SW 1271 (cell line): ENCODE results near the gene RBM28.
"Not testable (repeated sequence)": the region's sequence is repeated elsewhere in the genome, so short reads cannot be mapped to it uniquely, and the experiment has no call there.

Experiments used
- DNase-seq, 2 experiments: peaks; one replicate each; lab custom pipeline; 2025; lab: John Stamatoyannopoulos, UW

RBM28 gene

GRCh38 chr7:128281605-128282380, 61.9 kb downstream of the RBM28 start:
- no peak for DNase-seq

GRCh38 chr7:128280451-128280850, 63.3 kb downstream of the RBM28 start:
- DNase-seq = not testable (repeated sequence)

- DNase-seq = no peak
Observed at GRCh38 chr7:128279124-128279713, 64.5 kb downstream of the RBM28 start.

GRCh38 chr7:128278366-128278765, 65.3 kb downstream of the RBM28 start:
- no peak for DNase-seq

GRCh38 chr7:128275681-128276080, 68.0 kb downstream of the RBM28 start:
- DNase-seq = no peak

GRCh38 chr7:128274884-128275603, 68.7 kb downstream of the RBM28 start:
- DNase-seq = no peak

- DNase-seq = no peak
Observed at GRCh38 chr7:128274246-128274883, 69.3 kb downstream of the RBM28 start.

- no peak for DNase-seq
Observed at GRCh38 chr7:128271942-128272481, 71.7 kb downstream of the RBM28 start.

GRCh38 chr7:128271471-128271941, 72.2 kb downstream of the RBM28 start:
- DNase-seq = no peak

- DNase-seq = no peak
Observed at GRCh38 chr7:128270826-128271272, 72.9 kb downstream of the RBM28 start.

- DNase-seq = no peak
Observed at GRCh38 chr7:128268233-128268632, 75.5 kb downstream of the RBM28 start.

- DNase-seq = no peak
Observed at GRCh38 chr7:128267595-128267924, 76.1 kb downstream of the RBM28 start.

- no peak for DNase-seq
Observed at GRCh38 chr7:128266883-128267594, 76.7 kb downstream of the RBM28 start.

GRCh38 chr7:128266529-128266882, 77.2 kb downstream of the RBM28 start:
- no peak for DNase-seq

- DNase-seq = no peak
Observed at GRCh38 chr7:128265906-128266300, 77.8 kb downstream of the RBM28 start.

GRCh38 chr7:128265156-128265905, 78.4 kb downstream of the RBM28 start:
- DNase-seq = no peak

- DNase-seq = no peak
Observed at GRCh38 chr7:128264477-128264876, 79.2 kb downstream of the RBM28 start.

GRCh38 chr7:128263420-128263819, 80.3 kb downstream of the RBM28 start:
- no peak for DNase-seq

GRCh38 chr7:128262273-128263028, 81.3 kb downstream of the RBM28 start:
- DNase-seq = no peak
